GM23338 (cell line): ENCODE measurements around the gene AKT1S1. TPM values are rescaled to one million over a fixed set of nuclear protein-coding genes. Genes with fewer than 3 reads are reported as not detected.

Experiments
- ATAC-seq: fragments of 200-7000 bp; cut with Tn5 transposase; 3 replicates; pipeline ENCODE4 v1.9.1; 2020
- DNase-seq: peaks from one replicate; pipeline ENCODE4 v3.0.0-alpha.2; 2015; ENCODE audit warnings: low spot score
- H2AFZ ChIP-seq: fragments of 200-600 bp; sonication (generic); 2 replicates; pipeline ENCODE4 v1.8.0; 2016; ENCODE audit warnings: antibody characterized with exemption, mild to moderate bottlenecking, moderate library complexity
- H3F3A ChIP-seq: fragments of 200-600 bp; sonication (generic); replicated peaks from 2 replicates; pipeline ENCODE4 v1.8.0; 2017; ENCODE audit warnings: antibody characterized with exemption, mixed run types, low read depth
- H3K27ac ChIP-seq: fragments of 200-600 bp; sonication (generic); 2 replicates; pipeline ENCODE4 v1.6.1; 2016; ENCODE audit warnings: low read depth
- H3K27me3 ChIP-seq: fragments of 200-600 bp; sonication (generic); 2 replicates; pipeline ENCODE4 v1.8.0; 2016; ENCODE audit warnings: mild to moderate bottlenecking, mixed run types, moderate library complexity; ENCODE audit not compliant: insufficient read depth
- H3K36me3 ChIP-seq: fragments of 200-600 bp; sonication (generic); 2 replicates; pipeline ENCODE4 v1.8.0; 2016; ENCODE audit warnings: mild to moderate bottlenecking; ENCODE audit not compliant: insufficient read depth
- H3K4me1 ChIP-seq: fragments of 200-600 bp; sonication (generic); 2 replicates; pipeline ENCODE4 v1.8.0; 2016; ENCODE audit warnings: mild to moderate bottlenecking, moderate library complexity; ENCODE audit not compliant: insufficient read depth
- H3K4me2 ChIP-seq: fragments of 200-600 bp; sonication (generic); 2 replicates; pipeline ENCODE4 v1.7.1; 2017; ENCODE audit warnings: mixed run types
- H3K4me3 ChIP-seq: fragments of 200-600 bp; sonication (generic); 2 replicates; pipeline ENCODE4 v1.6.1; 2016; ENCODE audit warnings: mixed run types
- H3K79me2 ChIP-seq: fragments of 200-600 bp; sonication (generic); replicated peaks from 2 replicates; pipeline ENCODE4 v1.8.0; 2017; ENCODE audit warnings: mild to moderate bottlenecking; ENCODE audit not compliant: insufficient read depth
- H3K9me2 ChIP-seq: fragments of 200-600 bp; sonication (generic); 2 replicates; pipeline ENCODE4 v1.8.0; 2017; ENCODE audit not compliant: insufficient read depth
- H4K20me1 ChIP-seq: fragments of 200-600 bp; sonication (generic); replicated peaks from 2 replicates; pipeline ENCODE4 v1.8.0; 2017; ENCODE audit warnings: mild to moderate bottlenecking; ENCODE audit not compliant: insufficient read depth
- H3K27ac Mint-ChIP-seq: 2 replicates; pipeline ENCODE4 v1.8.0; 2020; ENCODE audit warnings: inconsistent platforms, mild to moderate bottlenecking, moderate library complexity, mixed read lengths
- H3K27me3 Mint-ChIP-seq: 3 replicates; pipeline ENCODE4 v1.8.0; 2022; ENCODE audit warnings: low read depth, mild to moderate bottlenecking, moderate library complexity, mixed read lengths, inconsistent platforms; ENCODE audit not compliant: insufficient read depth, poor library complexity
- H3K36me3 Mint-ChIP-seq: 3 replicates; pipeline ENCODE4 v1.8.0; 2021; ENCODE audit warnings: low read depth, mild to moderate bottlenecking, inconsistent platforms, moderate library complexity, mixed read lengths
- H3K4me1 Mint-ChIP-seq: 3 replicates; pipeline ENCODE4 v1.8.0; 2020; ENCODE audit warnings: mild to moderate bottlenecking, inconsistent platforms, mixed read lengths
- H3K4me3 Mint-ChIP-seq: 3 replicates; pipeline ENCODE4 v1.8.0; 2021; ENCODE audit warnings: moderate library complexity, mild to moderate bottlenecking, inconsistent platforms, mixed read lengths
- H3K9me3 Mint-ChIP-seq: 3 replicates; pipeline ENCODE4 v1.8.0; 2020; ENCODE audit warnings: moderate library complexity, mild to moderate bottlenecking, inconsistent platforms, mixed read lengths
- CREB1 ChIP-seq: fragments of 250-450 bp; sonication (Bioruptor Pico); IDR thresholded peaks from 2 replicates; pipeline ENCODE4 v1.5.0; 2020; ENCODE audit warnings: low read depth, mild to moderate bottlenecking, moderate library complexity
- CTCF ChIP-seq, 2 experiments: fragments of 200-600 bp in 1 of 2; sonication (generic) in 1 of 2; conservative IDR thresholded peaks; 2 replicates each; pipeline versions ENCODE4 v1.5.1 to v1.6.1; 2016 to 2017; ENCODE audit warnings: antibody characterized with exemption in 2 of 2, low read depth in 2 of 2, mild to moderate bottlenecking in 2 of 2, moderate library complexity in 1 of 2
- ETS1 ChIP-seq: IDR thresholded peaks from 2 replicates; pipeline ENCODE4 v1.6.1; 2016; ENCODE audit warnings: antibody characterized with exemption
- EZH2 ChIP-seq: fragments of 200-600 bp; sonication (generic); IDR thresholded peaks from one replicate; pipeline ENCODE4 v1.8.0; 2017; ENCODE audit warnings: antibody characterized with exemption, mild to moderate bottlenecking, low read depth; ENCODE audit not compliant: unreplicated experiment
- EZH2phosphoT487 ChIP-seq: fragments of 200-600 bp; sonication (generic); IDR thresholded peaks from one replicate; pipeline ENCODE4 v1.8.1; 2018; ENCODE audit warnings: antibody characterized with exemption; ENCODE audit not compliant: unreplicated experiment
- JUNB ChIP-seq: IDR thresholded peaks from one replicate; pipeline ENCODE4 v1.6.1; 2016; ENCODE audit warnings: antibody characterized with exemption; ENCODE audit not compliant: unreplicated experiment
- NANOG ChIP-seq: IDR thresholded peaks from 2 replicates; pipeline ENCODE4 v1.6.1; 2016; ENCODE audit warnings: antibody characterized with exemption, borderline replicate concordance
- POLR2AphosphoS5 ChIP-seq: IDR thresholded peaks from 2 replicates; pipeline ENCODE4 v1.6.1; 2016; ENCODE audit warnings: antibody characterized with exemption, low read depth
- REST ChIP-seq: IDR thresholded peaks from one replicate; pipeline ENCODE4 v1.6.1; 2018; ENCODE audit warnings: antibody characterized with exemption; ENCODE audit not compliant: unreplicated experiment
- STAT1 ChIP-seq: IDR thresholded peaks from one replicate; pipeline ENCODE4 v1.6.1; 2016; ENCODE audit warnings: antibody characterized with exemption; ENCODE audit not compliant: unreplicated experiment
- ZNF114 ChIP-seq: fragments of 250-450 bp; sonication (Bioruptor Pico); IDR thresholded peaks from 2 replicates; pipeline ENCODE4 v1.5.0; 2020; ENCODE audit warnings: mild to moderate bottlenecking, moderate library complexity
- ZNF331 ChIP-seq: fragments of 250-450 bp; sonication (Bioruptor Pico); IDR thresholded peaks from 2 replicates; pipeline ENCODE4 v1.5.0; 2020; ENCODE audit warnings: low read depth, mild to moderate bottlenecking, moderate library complexity
- ZNF462 ChIP-seq: fragments of 250-450 bp; sonication (Bioruptor Pico); IDR thresholded peaks from 2 replicates; pipeline ENCODE4 v1.5.0; 2020; ENCODE audit warnings: mild to moderate bottlenecking, moderate library complexity
- polyA plus RNA-seq: library from polyadenylated mRNA; unstranded; fragments of >200 nt; fragmentation: Nextera tagmentation; extraction: Ambion mirVana; gene quantifications from 2 replicates; pipeline ENCODE4 v1.2.1, GENCODE V29; 2016
- total RNA-seq: library from RNA; depleted of rRNA; stranded (reverse); fragments of >200 nt; shearing (Covaris generic); gene quantifications from 2 replicates; pipeline ENCODE4 v1.2.3, GENCODE V29; 2014

The AKT1S1 gene
- total and polyA plus RNA-seq, 2 experiments from 2014 or later: 21.5 to 28.6 TPM

- peaks cover 89% of the 10 kb centered on the region for H3K36me3 Mint-ChIP-seq
These were observed 49.4 kb upstream of the AKT1S1 start for GRCh38 chr19:49926515-49926914.

More at GRCh38 chr19:49926515-49926914, 49.4 kb upstream of the AKT1S1 start:
- peaks cover 17% of the 10 kb centered on the region for H3K36me3 ChIP-seq
- no peak overlapping the region for H2AFZ ChIP-seq
- peaks cover 78% of the 10 kb centered on the region for H3K79me2 ChIP-seq
- no peaks in the 10 kb centered on the region for H3K9me2 ChIP-seq
- Mint-ChIP-seq H3K27ac (no peak overlapping the region), H3K4me3 (no peak overlapping the region), H3K27me3 (peaks cover 36% of the 10 kb centered on the region), H3K9me3 (peaks cover 10% of the 10 kb centered on the region), H3K4me1 (peaks cover 49% of the 10 kb centered on the region)
- TF ChIP-seq ZNF462 (CRISPR knock-in tag): no peak
- no peak for TF ChIP-seq CREB1
- no peak for TF ChIP-seq EZH2
- no peak for TF ChIP-seq ETS1
- no peak for TF ChIP-seq STAT1
- no peak for TF ChIP-seq ZNF331 (CRISPR knock-in tag)
- no peak for TF ChIP-seq JUNB
- no peak for TF ChIP-seq NANOG
- no peak for TF ChIP-seq ZNF114
- no peak for TF ChIP-seq CTCF (conservative IDR thresholded peaks at IDR 0.05; ENCODE audit: low read depth in 2 of 2)
- no peak for TF ChIP-seq REST
- TF ChIP-seq EZH2phosphoT487: no peak
- no peak for TF ChIP-seq POLR2AphosphoS5
- no peak overlapping the region for H3K4me2 ChIP-seq
- DNase-seq (no peak), ATAC-seq (no peak)
- 0 out of 2 replicates have a peak overlapping the region, but pooled peaks have one; percentile 14 for H3K27ac ChIP-seq
- peaks cover 42% of the 10 kb centered on the region for H4K20me1 ChIP-seq
- no peaks in the 10 kb centered on the region for H3K27me3 ChIP-seq
- peaks cover 4% of the 10 kb centered on the region for H3F3A ChIP-seq
- H3K4me3 ChIP-seq: no peak overlapping the region
- H3K4me1 ChIP-seq: peaks cover 15% of the 10 kb centered on the region
